Stimulated activated CD8-positive, alpha-beta memory T cell treated with anti-CD3 and anti-CD28 coated beads, Interleukin-4, amount 100 ng/mL, for 1 hour (primary cell): Measurements from ENCODE around the gene ACACB.

ENCODE experiments used
- DNase-seq, 2 donors: peaks; one replicate each; pipeline ENCODE4 v3.0.0-alpha.2; 2020; ENCODE audit warnings: low read depth in 2 of 2, low spot score in 1 of 2

Gene ACACB

GRCh38 chr12:109109746-109110350 is 6.5 kb upstream of the ACACB start:
- DNase-seq, result no peak

- peak in 1 of 2 donors; percentile 5 for DNase-seq
These were observed 5.3 kb upstream of the ACACB start for GRCh38 chr12:109110988-109111495.

- DNase-seq, result no peak
These were observed 3.5 kb upstream of the ACACB start for GRCh38 chr12:109112720-109113465.

GRCh38 chr12:109113661-109114321 is 2.6 kb upstream of the ACACB start:
- no peak for DNase-seq

GRCh38 chr12:109114644-109115043 is 1.7 kb upstream of the ACACB start:
- no peak for DNase-seq

GRCh38 chr12:109115404-109115757 is 1.0 kb upstream of the ACACB start:
- DNase-seq, result no peak

- DNase-seq, result no peak
These were observed 193 bp downstream of the ACACB start for GRCh38 chr12:109116611-109116949.

GRCh38 chr12:109120095-109120494 is 3.7 kb downstream of the ACACB start:
- DNase-seq, result no peak

GRCh38 chr12:109120557-109120956 is 4.2 kb downstream of the ACACB start:
- no peak for DNase-seq

- no peak for DNase-seq
These were observed 5.0 kb downstream of the ACACB start for GRCh38 chr12:109121346-109121880.

GRCh38 chr12:109124878-109125648 is 8.7 kb downstream of the ACACB start:
- DNase-seq, result no peak

- DNase-seq, result no peak
These were observed 9.4 kb downstream of the ACACB start for GRCh38 chr12:109125791-109126190.

GRCh38 chr12:109126784-109127183 is 10.4 kb downstream of the ACACB start:
- no peak for DNase-seq

- DNase-seq, result no peak
These were observed 11.3 kb downstream of the ACACB start for GRCh38 chr12:109127533-109128242.

GRCh38 chr12:109130297-109131153 is 14.1 kb downstream of the ACACB start:
- DNase-seq, result no peak

- no peak for DNase-seq
These were observed 15.0 kb downstream of the ACACB start for GRCh38 chr12:109131154-109132050.

- DNase-seq, result no peak
These were observed 18.0 kb downstream of the ACACB start for GRCh38 chr12:109134186-109134917.

- no peak for DNase-seq
These were observed 20.7 kb downstream of the ACACB start for GRCh38 chr12:109137055-109137454.
